Testis (tissue), 3 donors: ENCODE results near the gene FAM98C. TPM values are rescaled to one million over a fixed set of nuclear protein-coding genes. Genes with fewer than 3 reads are reported as not detected.

Source experiments
- DNase-seq: peaks from one replicate; pipeline ENCODE4 v3.0.0-alpha.2; 2019
- H3K27ac ChIP-seq, 2 donors: fragments of 200-600 bp; sonication (generic); one replicate each; pipeline ENCODE4 v1.5.1; 2019
- H3K27me3 ChIP-seq: fragments of 200-600 bp; sonication (generic); one replicate; pipeline ENCODE4 v1.5.1; 2019
- H3K36me3 ChIP-seq: fragments of 200-600 bp; sonication (generic); one replicate; pipeline ENCODE4 v1.5.1; 2017; ENCODE audit warnings: low read depth; ENCODE audit errors: missing control alignments
- H3K4me1 ChIP-seq: fragments of 200-600 bp; sonication (generic); one replicate; pipeline ENCODE4 v1.5.1; 2019
- H3K4me3 ChIP-seq, 2 donors: fragments of 200-600 bp; sonication (generic); one replicate each; pipeline ENCODE4 v1.5.1; 2017 to 2019
- H3K9me3 ChIP-seq: fragments of 200-600 bp; sonication (generic); one replicate; pipeline ENCODE4 v1.5.1; 2017
- POLR2A ChIP-seq: fragments of 450-650 bp; IDR thresholded peaks from one replicate; pipeline ENCODE4 v1.6.1; 2017; ENCODE audit warnings: antibody characterized with exemption, mild to moderate bottlenecking, moderate library complexity
- WGBS, 2 donors: methylation state at CpG; one replicate each; pipeline ENCODE4 v1.1.5; 2018; 5-methylcytosine and 5-hydroxymethylcytosine counted together
- intact Hi-C: fragments of 100-400 bp; cut with DNase I; formaldehyde crosslinking; loops from one replicate; pipeline ENCODE4 v1.15.1; 2023; ENCODE audit warnings: low total_unique reads
- polyA plus RNA-seq: library from polyadenylated mRNA; stranded (reverse); fragments of 350-450 nt; fragmentation: Illumina TruSeq; extraction: RNeasy Lipid Tissue Mini Kit (QIAGEN cat#74804); gene quantifications from one replicate; pipeline ENCODE4 v1.2.3, GENCODE V29; 2014; ENCODE audit warnings: low read depth, low replicate concordance; ENCODE audit not compliant: insufficient read depth
- total RNA-seq, 2 donors: library from RNA; depleted of rRNA; stranded (reverse); fragments of >200 nt; gene quantifications; one replicate each; pipeline ENCODE4 v1.2.3, GENCODE V29; 2016
- TF ChIP-seq, protein P1 (sequence below), 3 experiments: fragments of 450-650 bp in 2 of 3; fragments of 200-600 bp in 1 of 3; sonication (generic) in 1 of 3; IDR thresholded peaks; one replicate each; pipeline ENCODE4 v1.5.1; 2016 to 2019; ENCODE audit warnings: antibody characterized with exemption in 3 of 3, mild to moderate bottlenecking in 2 of 3, moderate library complexity in 1 of 3

The FAM98C gene
- total and polyA plus RNA-seq, 3 donors from 2014 or later, result 13.0 to 17.7 (median 14.1) TPM

GRCh38 chr19:38371081-38371480 is 31.8 kb upstream of the FAM98C start:
- TF ChIP-seq POLR2A, result no peak
- TF ChIP-seq, protein P1, sequence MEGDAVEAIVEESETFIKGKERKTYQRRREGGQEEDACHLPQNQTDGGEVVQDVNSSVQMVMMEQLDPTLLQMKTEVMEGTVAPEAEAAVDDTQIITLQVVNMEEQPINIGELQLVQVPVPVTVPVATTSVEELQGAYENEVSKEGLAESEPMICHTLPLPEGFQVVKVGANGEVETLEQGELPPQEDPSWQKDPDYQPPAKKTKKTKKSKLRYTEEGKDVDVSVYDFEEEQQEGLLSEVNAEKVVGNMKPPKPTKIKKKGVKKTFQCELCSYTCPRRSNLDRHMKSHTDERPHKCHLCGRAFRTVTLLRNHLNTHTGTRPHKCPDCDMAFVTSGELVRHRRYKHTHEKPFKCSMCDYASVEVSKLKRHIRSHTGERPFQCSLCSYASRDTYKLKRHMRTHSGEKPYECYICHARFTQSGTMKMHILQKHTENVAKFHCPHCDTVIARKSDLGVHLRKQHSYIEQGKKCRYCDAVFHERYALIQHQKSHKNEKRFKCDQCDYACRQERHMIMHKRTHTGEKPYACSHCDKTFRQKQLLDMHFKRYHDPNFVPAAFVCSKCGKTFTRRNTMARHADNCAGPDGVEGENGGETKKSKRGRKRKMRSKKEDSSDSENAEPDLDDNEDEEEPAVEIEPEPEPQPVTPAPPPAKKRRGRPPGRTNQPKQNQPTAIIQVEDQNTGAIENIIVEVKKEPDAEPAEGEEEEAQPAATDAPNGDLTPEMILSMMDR (IDR thresholded peaks at IDR 0.05), result no peak
- H3K4me3 ChIP-seq, result no peak overlapping the region
- H3K27me3 ChIP-seq, result no peaks in the 10 kb centered on the region
- H3K36me3 ChIP-seq, result no peaks in the 10 kb centered on the region
- H3K4me1 ChIP-seq, result peaks cover 10% of the 10 kb centered on the region
- DNase-seq, result no peak
- no peaks in the 10 kb centered on the region for H3K9me3 ChIP-seq
- intact Hi-C loops, result no loop called here
- WGBS, 2 donors, result 78 to 81% methylated on average over 6 of the region's 6 CpGs
- no peak overlapping the region for H3K27ac ChIP-seq

DNA sequence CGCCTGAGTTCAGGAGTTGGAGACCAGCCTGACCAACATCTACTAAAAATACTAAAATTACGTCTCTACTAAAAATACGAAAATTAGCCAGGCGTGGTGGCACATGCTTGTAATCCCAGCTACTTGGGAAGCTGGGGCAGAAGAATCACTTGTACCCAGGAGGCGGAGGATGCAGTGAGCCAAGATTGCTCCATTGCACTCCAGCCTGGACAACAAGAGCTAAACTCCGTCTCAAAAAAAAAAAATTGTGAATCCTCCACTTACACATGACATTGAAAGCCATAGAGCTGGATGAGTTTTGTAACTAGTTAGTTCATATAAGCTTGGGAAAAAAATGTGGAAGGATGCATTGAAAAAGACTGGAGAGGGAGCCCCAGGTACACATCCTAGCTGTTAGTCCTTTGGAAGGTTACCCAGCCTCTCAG is 29.0 kb upstream of the FAM98C start:
- Histone ChIP-seq H3K36me3 (no peaks in the 10 kb centered on the region), H3K4me1 (peaks cover 13% of the 10 kb centered on the region), H3K4me3 (peak overlapping the region; percentile 90 to 99), H3K9me3 (no peaks in the 10 kb centered on the region), H3K27me3 (no peaks in the 10 kb centered on the region), H3K27ac (peak overlapping the region; percentile 90 to 94)
- intact Hi-C loops, result no loop called here
- DNase-seq, result no peak
- 38 to 52% methylated on average over 6 of the region's 6 CpGs for WGBS, 2 donors
- TF ChIP-seq, protein P1 (IDR thresholded peaks at IDR 0.05), result no peak
- TF ChIP-seq POLR2A, result no peak

- DNase-seq, result peak; percentile 100
These were observed 28.4 kb upstream of the FAM98C start, which contains the start of gene PSMD8 for GRCh38 chr19:38374332-38375097. Gene PSMD8, plus strand, starts transcription at chr19:38374571. Its CDS starts 31 bp downstream, at chr19:38374602.

GRCh38 chr19:38375098-38375493 is 27.8 kb upstream of the FAM98C start:
- Histone ChIP-seq H3K4me1 (peaks cover 13% of the 10 kb centered on the region), H3K9me3 (no peaks in the 10 kb centered on the region), H3K4me3 (peak overlapping the region; percentile 90 to 99), H3K36me3 (no peaks in the 10 kb centered on the region), H3K27me3 (no peaks in the 10 kb centered on the region), H3K27ac (peak overlapping the region; percentile 90 to 94)
- DNase-seq, result no peak
- TF ChIP-seq POLR2A, result no peak
- TF ChIP-seq, protein P1 (IDR thresholded peaks at IDR 0.05), result no peak
- intact Hi-C loops, result no loop called here
- WGBS, 2 donors, result 1 to 2% methylated on average over 18 of the region's 18 CpGs

More at GRCh38 chr19:38374332-38375097, 28.4 kb upstream of the FAM98C start, which contains the start of gene PSMD8:
- intact Hi-C loops, result no loop called here
- TF ChIP-seq, protein P1 (IDR thresholded peaks at IDR 0.05), result no peak
- peak; percentile 52 for TF ChIP-seq POLR2A
- WGBS, 2 donors, result 0 to 1% methylated on average over 38 to 64 of the region's 65 CpGs
- Histone ChIP-seq H3K9me3 (no peaks in the 10 kb centered on the region), H3K27me3 (no peaks in the 10 kb centered on the region), H3K4me3 (peak within 1 kb of the TSS; percentile 90 to 99), H3K4me1 (peaks cover 13% of the 10 kb centered on the region), H3K36me3 (no peaks in the 10 kb centered on the region), H3K27ac (peak within 1 kb of the TSS; percentile 90 to 94)
